Muscle of leg (tissue), 11 donors: ENCODE results near the gene ARSG. TPM values are rescaled to one million over a fixed set of nuclear protein-coding genes. Genes with fewer than 3 reads are reported as not detected.

Source experiments
- DNase-seq: peaks from one replicate; pipeline ENCODE4 v3.0.0; 2013
- H3K27ac ChIP-seq: one replicate; pipeline ENCODE4 v1.5.1; 2013; ENCODE audit warnings: mild to moderate bottlenecking, low read length, control low read depth
- H3K27me3 ChIP-seq: one replicate; pipeline ENCODE4 v1.6.1; 2013; ENCODE audit warnings: low read length; ENCODE audit not compliant: control insufficient read depth, insufficient read depth
- H3K36me3 ChIP-seq: one replicate; pipeline ENCODE4 v1.6.1; 2013; ENCODE audit warnings: low read length; ENCODE audit not compliant: control insufficient read depth, insufficient read depth
- H3K4me1 ChIP-seq: one replicate; pipeline ENCODE4 v1.6.1; 2013; ENCODE audit warnings: low read length; ENCODE audit not compliant: control insufficient read depth, insufficient read depth
- H3K4me3 ChIP-seq: one replicate; pipeline ENCODE4 v1.5.1; 2013; ENCODE audit warnings: low read length, control low read depth
- H3K9me3 ChIP-seq: replicated peaks from 2 replicates; pipeline ENCODE4 v1.6.1; 2013; ENCODE audit warnings: low read depth, low read length; ENCODE audit not compliant: control insufficient read depth
- WGBS: methylation state at CpG from one replicate; pipeline ENCODE4 v1.1.5; 2013; ENCODE audit warnings: missing lambda C conversion rate; ENCODE audit not compliant: insufficient coverage; 5-methylcytosine and 5-hydroxymethylcytosine counted together
- polyA plus RNA-seq, 8 donors: library from polyadenylated mRNA; unstranded; fragments of 120-200 nt; gene quantifications; one replicate each; pipeline versions ENCODE4 v1.2.1 to v1.2.3, GENCODE V29; 2013; ENCODE audit warnings: inconsistent platforms in 1 of 8, low replicate concordance in 1 of 8; ENCODE audit not compliant: insufficient read length in 8 of 8, insufficient read depth in 1 of 8
- total RNA-seq: library from RNA; stranded (reverse); fragments of 120-200 nt; gene quantifications from one replicate; pipeline ENCODE4 v1.2.4, GENCODE V29; 2013

ARSG gene
- total and polyA plus RNA-seq, 9 donors, result 2.2 to 3.7 (median 2.9) TPM

GRCh38 chr17:68390888-68391545 lies 99.7 kb downstream of the ARSG start:
- DNase-seq, result no peak
- Histone ChIP-seq H3K27ac (no peak overlapping the region), H3K4me1 (peaks cover 12% of the 10 kb centered on the region), H3K9me3 (peaks cover 10% of the 10 kb centered on the region), H3K4me3 (no peak overlapping the region), H3K36me3 (no peaks in the 10 kb centered on the region), H3K27me3 (no peaks in the 10 kb centered on the region)
- WGBS, result 67% methylated on average over 9 of the region's 11 CpGs

DNA sequence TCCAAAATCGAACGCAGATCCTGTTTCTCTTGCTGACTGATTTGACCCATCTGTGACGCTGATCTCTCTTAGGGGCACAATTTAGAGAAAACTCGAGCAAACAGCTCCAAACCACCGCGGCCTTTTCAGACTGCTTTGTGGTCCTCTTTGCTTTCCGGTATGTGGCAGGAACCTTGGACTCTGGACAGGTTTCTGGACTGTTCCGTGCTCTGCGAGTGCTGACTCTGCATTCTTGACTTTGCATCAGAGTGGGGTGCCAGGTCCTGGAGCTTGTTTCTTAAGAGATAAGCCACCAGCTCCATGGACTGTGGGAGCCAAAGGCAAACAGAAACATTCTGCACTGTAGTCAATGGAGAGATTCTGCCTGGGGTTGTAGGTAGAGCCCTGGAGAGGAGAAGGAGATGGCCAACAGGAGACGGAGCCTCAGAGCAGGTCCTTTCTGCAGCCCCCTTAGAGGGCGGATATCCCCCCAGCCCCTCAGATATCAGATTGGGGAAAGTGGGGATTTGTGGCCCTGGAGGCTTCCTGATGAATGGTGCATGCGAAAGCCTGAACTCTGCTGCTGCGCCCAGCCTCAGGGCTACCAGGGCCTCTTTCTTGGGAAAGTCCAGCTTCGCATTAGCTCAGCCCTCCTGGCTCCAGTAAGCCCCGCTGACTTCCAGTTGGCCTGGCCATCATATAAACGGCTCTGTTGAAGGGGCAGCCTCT lies 100.4 kb downstream of the ARSG start:
- Histone ChIP-seq H3K27ac (no peak overlapping the region), H3K9me3 (peaks cover 10% of the 10 kb centered on the region), H3K27me3 (no peaks in the 10 kb centered on the region), H3K4me1 (peaks cover 5% of the 10 kb centered on the region), H3K36me3 (no peaks in the 10 kb centered on the region), H3K4me3 (no peak overlapping the region)
- DNase-seq, result no peak
- 72% methylated on average over 13 of the region's 16 CpGs for WGBS

GRCh38 chr17:68394608-68395331 lies 103.5 kb downstream of the ARSG start:
- H3K4me3 ChIP-seq, result no peak overlapping the region
- no peaks in the 10 kb centered on the region for H3K36me3 ChIP-seq
- DNase-seq, result no peak
- H3K27ac ChIP-seq, result no peak overlapping the region
- peaks cover 10% of the 10 kb centered on the region for H3K9me3 ChIP-seq
- 90% methylated on average over 11 of the region's 12 CpGs for WGBS
- H3K27me3 ChIP-seq, result no peaks in the 10 kb centered on the region
- peaks cover 10% of the 10 kb centered on the region for H3K4me1 ChIP-seq

- H3K27ac ChIP-seq, result peak overlapping the region; percentile 2
- H3K9me3 ChIP-seq, result peaks cover 10% of the 10 kb centered on the region
- no peaks in the 10 kb centered on the region for H3K27me3 ChIP-seq
- H3K4me1 ChIP-seq, result peaks cover 14% of the 10 kb centered on the region
- H3K36me3 ChIP-seq, result no peaks in the 10 kb centered on the region
- peak; percentile 22 for DNase-seq
- 62% methylated on average over 4 of the region's 10 CpGs for WGBS
- H3K4me3 ChIP-seq, result no peak overlapping the region
Measured at GRCh38 chr17:68396226-68397107, 105.2 kb downstream of the ARSG start.

DNA sequence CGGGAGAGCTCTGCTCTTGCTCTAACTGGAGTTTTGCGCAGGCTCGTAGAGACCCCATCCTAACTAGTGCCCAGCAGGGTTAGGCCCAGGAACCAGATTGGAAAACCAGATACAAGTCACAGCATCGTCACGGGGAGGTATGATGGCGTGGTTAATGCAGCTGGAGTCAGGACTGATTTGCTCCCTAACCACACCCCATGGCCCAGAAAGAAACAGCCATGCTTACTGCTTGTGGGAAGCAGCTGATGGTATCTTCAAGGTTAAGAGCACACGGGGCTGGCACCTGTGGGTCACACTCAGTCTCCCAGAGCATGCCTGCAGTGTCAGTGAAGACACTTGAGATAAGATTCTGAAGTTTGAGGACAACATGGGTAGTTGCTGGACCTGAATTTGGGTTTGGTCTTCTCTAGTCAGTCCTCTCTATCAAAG lies 105.8 kb downstream of the ARSG start:
- WGBS, result 37% methylated on average over 3 of the region's 7 CpGs
- DNase-seq, result no peak
- Histone ChIP-seq H3K4me3 (no peak overlapping the region), H3K9me3 (peaks cover 10% of the 10 kb centered on the region), H3K4me1 (peaks cover 14% of the 10 kb centered on the region), H3K36me3 (no peaks in the 10 kb centered on the region), H3K27me3 (no peaks in the 10 kb centered on the region), H3K27ac (no peak overlapping the region)

DNA sequence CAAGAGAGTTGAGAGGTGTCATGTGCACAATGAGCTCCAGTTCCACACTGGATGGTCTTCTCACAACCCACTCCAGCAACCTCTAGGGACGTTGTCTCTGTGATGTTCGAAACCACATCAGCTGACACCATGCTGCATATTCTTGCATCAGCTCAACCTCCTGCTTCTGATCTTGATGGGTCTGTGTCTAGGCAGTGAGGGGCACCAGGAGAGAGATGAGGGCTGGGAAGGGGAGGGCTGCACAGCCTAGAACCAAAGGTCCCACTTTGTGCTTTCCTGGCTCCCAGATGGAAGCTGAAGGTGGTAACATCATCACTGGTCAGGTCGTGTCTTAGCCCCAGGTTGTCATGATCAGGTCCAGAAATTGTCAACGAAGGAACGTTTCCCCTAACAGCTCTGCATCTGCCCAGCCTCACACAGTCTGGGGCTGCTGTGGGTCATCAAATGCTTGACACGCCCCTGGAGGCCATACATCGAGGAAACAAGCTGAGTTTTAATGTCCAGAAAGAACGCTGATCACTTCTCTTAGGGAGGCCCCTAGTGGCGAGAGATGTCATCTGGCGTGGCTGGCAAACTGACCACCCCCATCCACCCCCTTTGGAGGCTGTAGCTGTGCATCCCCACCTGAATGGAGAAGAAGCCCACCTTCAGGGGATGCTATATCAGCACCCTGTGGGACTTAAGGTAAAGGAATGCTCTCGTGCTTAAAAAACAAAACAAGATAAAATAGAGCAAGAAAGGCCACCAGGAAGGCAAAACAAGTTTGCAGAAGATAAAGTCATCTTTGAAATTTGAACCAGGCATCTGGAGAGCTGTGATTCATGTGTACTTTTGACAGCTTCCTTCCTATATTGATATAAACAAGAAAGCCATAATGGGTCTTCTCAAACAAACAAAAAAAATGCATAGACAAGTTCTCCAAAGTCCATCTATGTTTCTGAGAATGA lies 107.7 kb downstream of the ARSG start:
- Histone ChIP-seq H3K27ac (peak overlapping the region; percentile 60), H3K9me3 (peaks cover 10% of the 10 kb centered on the region), H3K36me3 (no peaks in the 10 kb centered on the region), H3K4me3 (no peak overlapping the region), H3K4me1 (peaks cover 14% of the 10 kb centered on the region), H3K27me3 (no peaks in the 10 kb centered on the region)
- WGBS, result 9% methylated on average over 3 of the region's 11 CpGs
- peak; percentile 75 for DNase-seq

- H3K36me3 ChIP-seq, result no peaks in the 10 kb centered on the region
- WGBS, result 19% methylated on average over 6 of the region's 19 CpGs
- peaks cover 5% of the 10 kb centered on the region for H3K9me3 ChIP-seq
- no peak overlapping the region for H3K4me3 ChIP-seq
- H3K4me1 ChIP-seq, result peaks cover 14% of the 10 kb centered on the region
- peak overlapping the region; percentile 60 for H3K27ac ChIP-seq
- no peaks in the 10 kb centered on the region for H3K27me3 ChIP-seq
- DNase-seq, result peak; percentile 91
Measured at GRCh38 chr17:68399638-68400403, 108.5 kb downstream of the ARSG start.

GRCh38 chr17:68400404-68400735 lies 109.1 kb downstream of the ARSG start:
- WGBS, result 55% methylated on average over 3 of the region's 4 CpGs

More at GRCh38 chr17:68400404-68400735, 109.1 kb downstream of the ARSG start:
- no peaks in the 10 kb centered on the region for H3K36me3 ChIP-seq
- no peak overlapping the region for H3K4me3 ChIP-seq
- no peak overlapping the region for H3K27ac ChIP-seq
- peaks cover 14% of the 10 kb centered on the region for H3K4me1 ChIP-seq
- no peak for DNase-seq
- H3K9me3 ChIP-seq, result peaks cover 2% of the 10 kb centered on the region
- H3K27me3 ChIP-seq, result no peaks in the 10 kb centered on the region
